ENCODE results near the gene PEMT. TPM values are rescaled to one million over a fixed set of nuclear protein-coding genes. Genes with fewer than 3 reads are reported as not detected.

PEMT gene
- total RNA-seq, 1 donor from 2014 or later, result 41.9 TPM

- peaks cover 40% of the 10 kb centered on the region for H3K4me1 Mint-ChIP-seq
- H3K27ac Mint-ChIP-seq, result no peak overlapping the region
- H3K4me3 Mint-ChIP-seq, result no peak overlapping the region
- no peak for DNase-seq (ENCODE audit: low spot score in 2 of 2, unreplicated experiment in 2 of 2)
- TF ChIP-seq CTCF (IDR thresholded peaks at IDR 0.05; ENCODE audit: unreplicated experiment), result no peak
- H3K27me3 Mint-ChIP-seq (ENCODE audit: low read depth), result no peaks in the 10 kb centered on the region
- H3K36me3 Mint-ChIP-seq, result peaks cover 2% of the 10 kb centered on the region
- no peaks in the 10 kb centered on the region for H3K9me3 Mint-ChIP-seq
These were observed 11.8 kb downstream of the PEMT start for GRCh38 chr17:17579691-17580090.

- no peaks in the 10 kb centered on the region for H3K9me3 Mint-ChIP-seq
- no peak for DNase-seq (ENCODE audit: low spot score in 2 of 2, unreplicated experiment in 2 of 2)
- TF ChIP-seq CTCF (IDR thresholded peaks at IDR 0.05; ENCODE audit: unreplicated experiment), result no peak
- peak overlapping the region; percentile 82 for H3K27ac Mint-ChIP-seq
- H3K4me1 Mint-ChIP-seq, result peaks cover 40% of the 10 kb centered on the region
- H3K27me3 Mint-ChIP-seq (ENCODE audit: low read depth), result no peaks in the 10 kb centered on the region
- no peaks in the 10 kb centered on the region for H3K36me3 Mint-ChIP-seq
- no peak overlapping the region for H3K4me3 Mint-ChIP-seq
These were observed 14.1 kb downstream of the PEMT start for GRCh38 chr17:17577373-17577772.

GRCh38 chr17:17576772-17577234 lies 14.7 kb downstream of the PEMT start:
- Mint-ChIP-seq H3K27me3 (ENCODE audit: low read depth) (no peaks in the 10 kb centered on the region), H3K4me3 (no peak overlapping the region), H3K27ac (peak overlapping the region; percentile 82), H3K9me3 (no peaks in the 10 kb centered on the region), H3K36me3 (no peaks in the 10 kb centered on the region), H3K4me1 (peaks cover 35% of the 10 kb centered on the region)
- DNase-seq (ENCODE audit: low spot score in 2 of 2, unreplicated experiment in 2 of 2), result no peak
- TF ChIP-seq CTCF (IDR thresholded peaks at IDR 0.05; ENCODE audit: unreplicated experiment), result no peak

- H3K4me1 Mint-ChIP-seq, result peaks cover 24% of the 10 kb centered on the region
- peak overlapping the region; percentile 30 for H3K27ac Mint-ChIP-seq
- H3K36me3 Mint-ChIP-seq, result no peaks in the 10 kb centered on the region
These were observed 15.9 kb downstream of the PEMT start for GRCh38 chr17:17575360-17576251.

GRCh38 chr17:17573912-17574311 lies 17.6 kb downstream of the PEMT start:
- Mint-ChIP-seq H3K4me1 (peaks cover 29% of the 10 kb centered on the region), H3K36me3 (no peaks in the 10 kb centered on the region), H3K27ac (no peak overlapping the region), H3K9me3 (no peaks in the 10 kb centered on the region), H3K4me3 (no peak overlapping the region), H3K27me3 (ENCODE audit: low read depth) (no peaks in the 10 kb centered on the region)
- no peak for DNase-seq (ENCODE audit: low spot score in 2 of 2, unreplicated experiment in 2 of 2)
- no peak for TF ChIP-seq CTCF (IDR thresholded peaks at IDR 0.05; ENCODE audit: unreplicated experiment)

More at GRCh38 chr17:17575360-17576251, 15.9 kb downstream of the PEMT start:
- TF ChIP-seq CTCF (IDR thresholded peaks at IDR 0.05; ENCODE audit: unreplicated experiment), result no peak
- no peaks in the 10 kb centered on the region for H3K27me3 Mint-ChIP-seq (ENCODE audit: low read depth)
- no peak overlapping the region for H3K4me3 Mint-ChIP-seq
- H3K9me3 Mint-ChIP-seq, result no peaks in the 10 kb centered on the region
- DNase-seq (ENCODE audit: low spot score in 2 of 2, unreplicated experiment in 2 of 2), result no peak

All from mesothelial cell of epicardium (in vitro differentiated cells).